ENCODE results near the gene TBC1D12.
"Not testable (repeated sequence)": the region's sequence is repeated elsewhere in the genome, so short reads cannot be mapped to it uniquely, and the experiment has no call there.

The TBC1D12 gene

GRCh38 chr10:94524146-94524545 is 121.8 kb downstream of the TBC1D12 start:
- H3K4me2 ChIP-seq (ENCODE audit: low read depth, low read length) = no peak overlapping the region
- H3K27ac ChIP-seq (ENCODE audit: low read length) = no peak overlapping the region
- H3K36me3 ChIP-seq (replicated peaks; ENCODE audit: insufficient read depth, low read length) = no peaks in the 10 kb centered on the region
- no peaks in the 10 kb centered on the region for H3K27me3 ChIP-seq (replicated peaks; ENCODE audit: insufficient read depth, low read length)
- H4K20me1 ChIP-seq (ENCODE audit: insufficient read depth, low read length) = no peaks in the 10 kb centered on the region
- H3K4me3 ChIP-seq (ENCODE audit: low read length) = no peak overlapping the region
- H3F3A ChIP-seq (ENCODE audit: insufficient read depth, low read length) = no peaks in the 10 kb centered on the region
- no peaks in the 10 kb centered on the region for H3K79me2 ChIP-seq (ENCODE audit: low read length)
- H3K9ac ChIP-seq (ENCODE audit: low read length) = no peak overlapping the region
- TF ChIP-seq EZH2phosphoT487 (IDR thresholded peaks at IDR 0.05; ENCODE audit: low read length) = no peak
- TF ChIP-seq, protein P1, sequence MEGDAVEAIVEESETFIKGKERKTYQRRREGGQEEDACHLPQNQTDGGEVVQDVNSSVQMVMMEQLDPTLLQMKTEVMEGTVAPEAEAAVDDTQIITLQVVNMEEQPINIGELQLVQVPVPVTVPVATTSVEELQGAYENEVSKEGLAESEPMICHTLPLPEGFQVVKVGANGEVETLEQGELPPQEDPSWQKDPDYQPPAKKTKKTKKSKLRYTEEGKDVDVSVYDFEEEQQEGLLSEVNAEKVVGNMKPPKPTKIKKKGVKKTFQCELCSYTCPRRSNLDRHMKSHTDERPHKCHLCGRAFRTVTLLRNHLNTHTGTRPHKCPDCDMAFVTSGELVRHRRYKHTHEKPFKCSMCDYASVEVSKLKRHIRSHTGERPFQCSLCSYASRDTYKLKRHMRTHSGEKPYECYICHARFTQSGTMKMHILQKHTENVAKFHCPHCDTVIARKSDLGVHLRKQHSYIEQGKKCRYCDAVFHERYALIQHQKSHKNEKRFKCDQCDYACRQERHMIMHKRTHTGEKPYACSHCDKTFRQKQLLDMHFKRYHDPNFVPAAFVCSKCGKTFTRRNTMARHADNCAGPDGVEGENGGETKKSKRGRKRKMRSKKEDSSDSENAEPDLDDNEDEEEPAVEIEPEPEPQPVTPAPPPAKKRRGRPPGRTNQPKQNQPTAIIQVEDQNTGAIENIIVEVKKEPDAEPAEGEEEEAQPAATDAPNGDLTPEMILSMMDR (IDR thresholded peaks at IDR 0.05; ENCODE audit: low read length) = no peak
- TF ChIP-seq EZH2 (optimal IDR thresholded peaks at IDR 0.05; ENCODE audit: low read depth, low read length) = no peak
- H3K4me1 ChIP-seq (ENCODE audit: low read length) = no peaks in the 10 kb centered on the region
- H3K9me3 ChIP-seq (replicated peaks; ENCODE audit: insufficient read depth, low read length) = no peaks in the 10 kb centered on the region
- no peaks in the 10 kb centered on the region for H3K9me2 ChIP-seq (replicated peaks; ENCODE audit: insufficient read depth, low read length)
- no peak for DNase-seq
- H2AFZ ChIP-seq (ENCODE audit: low read length) = no peak overlapping the region

- TF ChIP-seq, protein P1 (IDR thresholded peaks at IDR 0.05; ENCODE audit: low read length) = no peak
- TF ChIP-seq EZH2 (optimal IDR thresholded peaks at IDR 0.05; ENCODE audit: low read depth, low read length) (no peak), EZH2phosphoT487 (IDR thresholded peaks at IDR 0.05; ENCODE audit: low read length) (no peak)
- no peaks in the 10 kb centered on the region for H3K9me2 ChIP-seq (replicated peaks; ENCODE audit: insufficient read depth, low read length)
- H3K27ac ChIP-seq (ENCODE audit: low read length) = no peak overlapping the region
- H3K9me3 ChIP-seq (replicated peaks; ENCODE audit: insufficient read depth, low read length) = no peaks in the 10 kb centered on the region
- no peaks in the 10 kb centered on the region for H3K79me2 ChIP-seq (ENCODE audit: low read length)
- no peaks in the 10 kb centered on the region for H3K4me1 ChIP-seq (ENCODE audit: low read length)
- H2AFZ ChIP-seq (ENCODE audit: low read length) = no peak overlapping the region
- no peaks in the 10 kb centered on the region for H3K27me3 ChIP-seq (replicated peaks; ENCODE audit: insufficient read depth, low read length)
- DNase-seq = no peak
- H3F3A ChIP-seq (ENCODE audit: insufficient read depth, low read length) = no peaks in the 10 kb centered on the region
- H3K36me3 ChIP-seq (replicated peaks; ENCODE audit: insufficient read depth, low read length) = no peaks in the 10 kb centered on the region
- no peaks in the 10 kb centered on the region for H4K20me1 ChIP-seq (ENCODE audit: insufficient read depth, low read length)
- H3K9ac ChIP-seq (ENCODE audit: low read length) = no peak overlapping the region
- no peak overlapping the region for H3K4me3 ChIP-seq (ENCODE audit: low read length)
- H3K4me2 ChIP-seq (ENCODE audit: low read depth, low read length) = no peak overlapping the region
Measured at GRCh38 chr10:94524711-94525110, 122.4 kb downstream of the TBC1D12 start.

- not testable (repeated sequence) for H3K27ac ChIP-seq (ENCODE audit: low read length); H3K4me1 ChIP-seq (ENCODE audit: low read length); H3K36me3 ChIP-seq (replicated peaks; ENCODE audit: insufficient read depth, low read length); H3K9ac ChIP-seq (ENCODE audit: low read length); H3K4me2 ChIP-seq (ENCODE audit: low read depth, low read length); H3K4me3 ChIP-seq (ENCODE audit: low read length); H2AFZ ChIP-seq (ENCODE audit: low read length); H4K20me1 ChIP-seq (ENCODE audit: insufficient read depth, low read length); H3K9me3 ChIP-seq (replicated peaks; ENCODE audit: insufficient read depth, low read length); H3K27me3 ChIP-seq (replicated peaks; ENCODE audit: insufficient read depth, low read length); H3K9me2 ChIP-seq (replicated peaks; ENCODE audit: insufficient read depth, low read length); H3F3A ChIP-seq (ENCODE audit: insufficient read depth, low read length); H3K79me2 ChIP-seq (ENCODE audit: low read length); DNase-seq
Measured at GRCh38 chr10:94531550-94531949, 129.2 kb downstream of the TBC1D12 start.

GRCh38 chr10:94533027-94533426 is 130.7 kb downstream of the TBC1D12 start:
- Histone ChIP-seq H3K4me3 (ENCODE audit: low read length) (no peak overlapping the region), H4K20me1 (ENCODE audit: insufficient read depth, low read length) (no peaks in the 10 kb centered on the region), H3F3A (ENCODE audit: insufficient read depth, low read length) (no peaks in the 10 kb centered on the region), H3K4me1 (ENCODE audit: low read length) (no peaks in the 10 kb centered on the region), H3K4me2 (ENCODE audit: low read depth, low read length) (no peak overlapping the region), H2AFZ (ENCODE audit: low read length) (no peak overlapping the region), H3K36me3 (replicated peaks; ENCODE audit: insufficient read depth, low read length) (no peaks in the 10 kb centered on the region), H3K9me2 (replicated peaks; ENCODE audit: insufficient read depth, low read length) (no peaks in the 10 kb centered on the region), H3K27ac (ENCODE audit: low read length) (no peak overlapping the region), H3K27me3 (replicated peaks; ENCODE audit: insufficient read depth, low read length) (no peaks in the 10 kb centered on the region), H3K9me3 (replicated peaks; ENCODE audit: insufficient read depth, low read length) (no peaks in the 10 kb centered on the region), H3K79me2 (ENCODE audit: low read length) (no peaks in the 10 kb centered on the region), H3K9ac (ENCODE audit: low read length) (no peak overlapping the region)
- TF ChIP-seq, protein P1 (IDR thresholded peaks at IDR 0.05; ENCODE audit: low read length) = no peak
- TF ChIP-seq EZH2phosphoT487 (IDR thresholded peaks at IDR 0.05; ENCODE audit: low read length) = no peak
- no peak for TF ChIP-seq EZH2 (optimal IDR thresholded peaks at IDR 0.05; ENCODE audit: low read depth, low read length)
- DNase-seq = no peak

GRCh38 chr10:94542282-94542681 is 139.9 kb downstream of the TBC1D12 start:
- not testable (repeated sequence) for H3K27me3 ChIP-seq (replicated peaks; ENCODE audit: insufficient read depth, low read length); H3K9ac ChIP-seq (ENCODE audit: low read length); H3K27ac ChIP-seq (ENCODE audit: low read length); H3K4me1 ChIP-seq (ENCODE audit: low read length); H4K20me1 ChIP-seq (ENCODE audit: insufficient read depth, low read length); H3K9me3 ChIP-seq (replicated peaks; ENCODE audit: insufficient read depth, low read length); H3K36me3 ChIP-seq (replicated peaks; ENCODE audit: insufficient read depth, low read length); H3K4me3 ChIP-seq (ENCODE audit: low read length); DNase-seq; H3K9me2 ChIP-seq (replicated peaks; ENCODE audit: insufficient read depth, low read length); H2AFZ ChIP-seq (ENCODE audit: low read length); H3K4me2 ChIP-seq (ENCODE audit: low read depth, low read length)
- Histone ChIP-seq H3F3A (ENCODE audit: insufficient read depth, low read length) (peaks cover 22% of the 10 kb centered on the region), H3K79me2 (ENCODE audit: low read length) (peaks cover 17% of the 10 kb centered on the region)

Measured in MM.1S (cell line).